HL-60/S4 treated with retinoic acid at 250 ng/mL for 4 days and 3 days (cell line): ENCODE measurements around the gene COL19A1.

Experiments used
- in situ Hi-C: fragments of 300-500 bp; cut with MboI; formaldehyde crosslinking; loops from 2 replicates; pipeline ENCODE4 v1.7.0; 2022; ENCODE audit warnings: low sequenced_read_pairs

The COL19A1 gene

DNA sequence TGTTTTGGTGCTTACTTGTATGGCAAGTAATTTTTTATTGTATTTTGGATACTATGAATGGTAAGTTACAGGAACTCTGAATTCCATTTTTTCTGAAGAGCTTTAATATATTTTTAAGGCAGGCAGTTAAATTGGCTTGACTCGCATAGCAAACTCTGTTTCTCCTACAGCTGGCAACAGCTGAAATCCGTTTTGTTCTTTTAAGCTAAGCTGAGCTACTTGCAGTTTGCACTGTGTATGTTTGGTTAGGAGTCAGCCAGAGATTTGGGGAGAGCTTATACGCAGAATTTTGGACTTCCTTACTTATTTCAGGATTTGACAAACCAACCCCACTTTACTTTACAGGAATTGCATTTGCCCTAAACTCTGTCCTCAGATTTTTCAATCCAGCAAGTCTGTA, 179.1 kb downstream of the COL19A1 start:
- in situ Hi-C loops: no loop called here

DNA sequence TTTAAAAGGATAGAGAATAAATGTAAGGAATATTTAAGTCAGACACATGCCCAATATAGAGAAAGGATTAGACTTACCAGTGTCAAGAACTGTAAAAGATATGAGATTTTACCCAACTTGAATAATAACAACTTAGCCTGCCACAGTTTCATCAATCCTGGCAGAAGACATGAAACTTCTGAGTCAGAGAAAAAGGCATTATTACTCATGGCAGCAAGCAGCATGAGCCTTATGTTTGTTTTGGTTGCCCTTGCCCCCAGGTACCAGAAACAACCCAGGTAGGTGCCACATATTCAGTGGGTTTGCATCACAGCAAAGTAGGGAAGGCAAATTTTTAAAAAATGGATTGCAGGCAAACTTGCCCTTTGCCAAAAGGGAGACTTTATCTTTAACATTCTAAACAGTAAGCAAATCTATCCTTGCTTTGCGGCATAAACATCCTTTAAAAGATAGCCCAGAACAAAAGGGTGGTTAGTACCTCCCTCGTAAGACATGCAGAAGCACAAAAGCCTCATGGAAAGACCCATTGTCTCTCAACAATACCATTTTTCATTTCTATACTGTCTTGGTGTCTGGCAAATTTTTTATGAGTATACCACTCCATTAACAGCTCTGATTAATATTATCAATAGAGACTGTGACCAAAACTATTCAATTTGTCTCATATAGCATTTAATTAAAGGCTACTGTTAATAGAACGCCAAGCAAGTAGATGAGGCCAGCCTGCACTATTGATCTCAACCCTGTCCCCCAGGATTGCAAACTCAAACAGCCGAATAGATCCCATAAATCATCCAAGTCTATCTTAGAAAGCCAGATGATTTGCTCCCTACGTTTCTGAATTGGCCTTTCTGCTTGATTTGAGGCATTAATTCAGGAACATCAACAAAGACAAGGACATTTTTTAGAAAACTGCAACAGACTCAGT, 185.1 kb downstream of the COL19A1 start:
- in situ Hi-C loops: no loop called here

DNA sequence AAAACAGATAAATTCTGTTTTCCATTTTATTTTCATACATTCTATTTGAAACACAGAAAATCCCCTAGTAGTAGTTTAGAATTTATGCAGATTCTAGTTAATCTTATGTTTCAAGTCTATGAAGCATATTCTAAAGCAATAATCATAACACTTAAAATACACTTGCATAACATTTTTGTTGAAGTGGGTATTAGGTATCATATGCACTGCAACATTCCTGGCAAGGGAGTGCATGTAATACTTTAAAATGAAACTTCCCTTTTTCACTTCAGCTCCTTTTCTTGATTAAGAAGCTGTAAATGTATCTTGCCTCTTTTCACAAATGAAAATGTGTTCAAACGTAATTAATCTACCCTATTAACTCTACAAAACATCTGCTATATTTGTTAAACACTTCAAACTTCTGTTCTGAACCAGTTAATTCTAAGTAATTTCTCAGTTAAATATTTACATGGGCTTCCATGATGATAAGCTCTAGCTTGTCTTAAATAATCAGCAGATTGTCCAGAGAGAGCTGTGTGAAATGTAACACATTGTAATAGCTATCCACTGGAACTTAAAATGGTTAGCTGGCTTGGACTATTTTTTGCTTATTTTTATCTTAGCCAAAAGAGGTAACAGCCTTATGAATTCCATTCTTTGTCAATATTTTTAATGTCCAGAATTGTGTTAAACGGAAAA, 192.8 kb downstream of the COL19A1 start:
- in situ Hi-C loops: no loop called here

DNA sequence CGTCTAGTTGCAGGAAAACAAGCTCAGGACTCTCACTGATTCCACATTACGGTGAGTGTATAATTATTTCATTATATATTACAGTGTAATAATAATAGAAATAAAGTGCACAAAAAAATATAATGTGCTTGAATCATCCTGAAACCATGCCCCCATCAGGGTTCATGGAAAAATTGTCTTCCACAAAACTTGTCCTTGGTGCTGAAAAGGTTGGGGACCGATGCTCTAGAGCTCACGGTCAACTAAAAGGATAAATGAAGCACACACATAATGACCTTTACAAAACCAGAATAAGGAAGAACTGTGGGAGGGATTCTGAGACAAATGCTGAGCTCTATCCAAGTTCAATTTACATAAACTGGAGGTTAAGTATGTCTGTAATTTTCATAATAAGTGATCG, 194.3 kb downstream of the COL19A1 start:
- in situ Hi-C loops: no loop called here

DNA sequence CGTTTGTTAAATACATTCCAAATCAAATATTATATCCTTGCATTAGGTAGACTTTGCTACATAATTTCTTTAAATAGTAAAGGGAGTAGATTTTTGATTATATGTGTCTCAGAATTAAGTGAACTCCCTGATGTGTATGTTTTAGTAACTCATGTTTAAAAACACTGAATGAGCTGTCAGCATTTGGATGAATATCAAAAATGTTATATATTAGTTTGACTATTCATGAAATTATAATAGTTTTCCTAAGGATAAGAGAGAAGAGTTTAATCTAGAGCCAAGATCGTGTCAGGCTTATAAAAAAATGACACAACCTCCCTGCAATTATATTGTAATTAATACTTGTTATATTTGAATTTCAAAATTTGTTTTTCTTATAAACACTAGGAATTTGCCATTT, 195.2 kb downstream of the COL19A1 start:
- in situ Hi-C loops: no loop called here

DNA sequence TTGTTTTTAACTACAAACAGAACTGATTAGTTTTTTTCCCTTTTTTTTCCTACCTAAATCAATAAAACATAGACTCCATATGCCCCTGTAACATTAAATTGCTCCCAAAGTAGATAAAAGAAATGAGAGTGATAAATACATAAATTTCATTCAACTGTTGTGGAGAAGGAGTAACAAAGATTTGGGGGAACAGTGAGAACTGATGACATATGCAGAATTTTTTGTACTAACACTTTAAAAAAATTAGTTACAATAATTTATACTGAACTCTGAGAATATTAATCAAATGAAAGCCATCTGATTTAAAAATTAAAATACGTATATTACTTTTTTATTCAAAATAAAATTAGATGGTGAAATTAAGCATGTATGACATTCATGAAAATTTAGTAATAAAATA, 195.7 kb downstream of the COL19A1 start:
- in situ Hi-C loops: no loop called here

DNA sequence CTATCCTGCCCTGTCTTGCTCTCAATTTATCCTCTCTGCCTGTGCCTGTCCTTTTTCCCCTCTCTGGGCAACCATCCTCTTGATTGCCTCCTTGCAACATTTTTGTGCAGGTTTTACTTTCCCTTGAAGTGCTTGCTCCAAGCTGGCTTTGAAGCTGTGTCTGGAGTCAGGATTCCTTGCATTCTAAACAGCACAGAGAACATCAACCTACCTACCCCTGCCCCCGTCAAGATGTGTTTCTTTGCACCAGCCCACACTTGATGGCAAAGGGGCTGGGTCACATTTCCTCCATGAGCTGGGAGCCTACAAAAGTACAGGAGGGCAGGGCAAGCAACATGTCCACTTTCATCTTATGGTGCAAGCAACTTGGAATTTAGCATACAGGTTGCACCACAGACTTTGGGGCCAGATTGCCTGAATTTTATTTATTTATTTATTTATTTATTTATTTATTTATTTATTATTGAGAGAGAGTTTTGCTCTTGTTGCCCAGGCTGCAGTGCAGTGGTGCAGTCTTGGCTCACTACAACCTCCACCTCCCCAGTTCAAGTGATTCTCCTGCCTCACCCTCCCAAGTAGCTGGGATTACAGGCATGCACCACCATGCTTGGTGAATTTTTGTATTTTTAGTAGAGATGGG, 206.3 kb downstream of the COL19A1 start:
- in situ Hi-C loops: no loop called here

DNA sequence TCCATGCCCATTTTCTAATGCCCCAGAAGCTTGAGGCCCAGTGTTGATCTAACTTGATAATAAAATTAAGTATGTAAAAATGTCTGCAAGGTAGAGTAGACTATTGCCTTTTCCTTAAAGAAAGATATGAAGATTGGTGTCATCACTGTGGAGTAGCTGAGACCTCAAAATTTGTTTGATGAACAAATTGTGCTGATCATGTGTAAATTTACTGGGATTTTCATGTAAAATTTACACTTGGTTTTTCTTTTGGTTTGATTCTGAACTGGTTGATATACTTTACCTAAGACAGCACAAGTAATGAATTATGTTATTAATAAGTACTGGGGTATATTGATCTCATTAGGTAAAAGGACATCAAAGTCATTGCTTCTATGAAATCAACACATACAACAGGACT, 207.3 kb downstream of the COL19A1 start:
- in situ Hi-C loops: no loop called here

- in situ Hi-C loops: no loop called here
Observed at GRCh38 chr6:70079241-70079640, 212.9 kb downstream of the COL19A1 start.

DNA sequence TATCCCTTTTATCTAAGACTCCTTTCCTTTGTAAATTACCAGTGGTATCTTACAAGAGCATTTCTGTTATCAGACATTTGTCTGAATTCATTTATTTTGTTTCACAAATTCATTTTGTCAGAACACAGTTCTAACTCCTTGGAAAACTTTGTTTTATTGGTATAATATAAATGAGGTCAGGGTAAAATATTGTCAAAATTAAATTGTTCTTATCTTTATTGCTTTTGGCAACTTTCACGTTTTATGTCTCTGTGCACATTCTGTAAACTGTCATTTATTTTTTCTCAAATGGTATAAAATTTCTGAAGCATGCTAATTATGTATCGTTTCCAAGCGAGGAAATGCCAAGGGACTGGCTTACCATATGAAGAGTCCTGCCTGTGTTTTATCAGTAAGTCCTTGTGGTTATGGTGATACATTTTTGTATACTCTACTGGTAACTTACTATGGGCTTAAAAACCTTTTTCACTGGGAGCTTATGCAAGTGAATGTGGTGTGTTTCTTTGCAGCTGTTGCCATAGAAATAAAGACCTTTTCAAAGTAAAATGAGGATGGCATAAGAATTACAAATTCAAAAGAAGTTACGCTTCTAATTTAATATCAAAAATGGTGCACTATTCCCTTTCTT, 214.2 kb downstream of the COL19A1 start:
- in situ Hi-C loops: no loop called here

DNA sequence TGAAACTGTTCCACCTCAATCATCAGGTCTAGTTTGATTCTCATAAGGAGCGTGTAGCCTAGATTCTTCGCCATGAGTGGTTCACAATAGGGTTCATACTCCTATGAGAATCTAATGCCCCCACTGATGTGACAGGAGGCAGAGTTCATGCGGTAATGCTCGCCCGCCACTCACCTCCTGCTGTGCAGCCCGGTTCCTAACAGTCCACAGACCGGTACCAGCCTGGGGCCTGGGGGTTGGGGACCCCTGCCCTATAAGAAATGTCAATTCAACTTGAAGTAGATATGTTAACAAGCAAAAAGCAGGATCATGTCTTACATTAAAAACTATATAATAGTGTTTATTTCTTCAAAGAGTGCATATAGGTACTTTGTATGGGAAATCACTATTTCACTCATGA, 216.5 kb downstream of the COL19A1 start:
- in situ Hi-C loops: no loop called here

- in situ Hi-C loops: no loop called here
Observed at GRCh38 chr6:70086806-70087205, 220.4 kb downstream of the COL19A1 start.

DNA sequence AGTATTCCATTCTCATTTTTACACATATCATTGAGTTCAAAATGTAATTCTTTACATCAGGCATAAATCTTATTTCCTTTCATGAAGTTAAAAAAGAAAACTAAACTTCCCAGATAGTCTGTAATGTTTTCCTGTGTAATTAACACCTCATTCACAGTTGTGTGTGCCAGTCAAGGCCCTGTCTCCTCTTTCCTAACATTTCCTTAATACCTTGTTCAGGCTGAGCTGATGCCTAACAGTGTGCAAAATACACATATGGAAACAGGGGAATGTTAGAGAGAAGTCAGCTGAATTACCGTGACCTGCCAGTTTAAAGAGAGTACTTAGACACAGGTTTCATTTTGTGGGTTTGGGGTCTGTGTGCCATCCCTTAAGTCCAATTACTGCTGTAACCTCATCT, 227.8 kb downstream of the COL19A1 start:
- in situ Hi-C loops: no loop called here

DNA sequence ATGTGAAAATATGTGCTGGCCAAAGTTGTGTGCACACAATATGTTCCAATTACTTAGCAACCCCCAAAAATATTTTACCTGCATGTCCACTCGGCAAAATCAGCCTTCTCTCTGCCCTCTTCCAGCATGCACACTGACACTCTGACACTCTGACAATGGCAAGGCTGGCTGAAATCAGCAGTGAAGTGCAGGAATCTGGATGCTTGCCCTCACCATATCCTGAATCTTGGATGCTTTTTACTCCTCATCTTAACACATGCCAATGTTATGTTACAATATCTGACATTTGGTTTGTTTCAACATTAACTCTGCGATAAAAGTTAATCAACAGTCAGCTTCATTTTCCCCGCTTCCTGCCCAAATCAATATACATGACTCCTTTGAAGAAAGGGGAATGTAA, 233.4 kb downstream of the COL19A1 start:
- in situ Hi-C loops: no loop called here

DNA sequence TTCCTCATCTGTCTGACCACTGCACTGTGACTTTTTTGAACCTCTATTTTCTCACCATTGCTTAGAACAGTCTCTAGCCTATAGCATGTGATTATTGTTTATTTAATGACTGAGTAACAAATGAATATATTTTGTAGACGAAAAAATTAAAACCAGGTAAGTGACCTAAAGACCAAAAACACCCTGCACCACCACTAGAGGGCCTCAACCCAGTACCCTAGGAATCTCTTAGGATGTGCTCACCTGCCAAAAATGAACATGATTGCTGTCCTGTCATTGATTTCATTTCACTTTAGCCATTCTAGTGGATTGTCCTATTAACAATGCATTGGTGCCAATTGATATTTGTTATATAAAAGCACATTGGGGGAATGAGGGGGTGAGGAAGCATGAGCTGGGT, 237.4 kb downstream of the COL19A1 start:
- in situ Hi-C loops: no loop called here

DNA sequence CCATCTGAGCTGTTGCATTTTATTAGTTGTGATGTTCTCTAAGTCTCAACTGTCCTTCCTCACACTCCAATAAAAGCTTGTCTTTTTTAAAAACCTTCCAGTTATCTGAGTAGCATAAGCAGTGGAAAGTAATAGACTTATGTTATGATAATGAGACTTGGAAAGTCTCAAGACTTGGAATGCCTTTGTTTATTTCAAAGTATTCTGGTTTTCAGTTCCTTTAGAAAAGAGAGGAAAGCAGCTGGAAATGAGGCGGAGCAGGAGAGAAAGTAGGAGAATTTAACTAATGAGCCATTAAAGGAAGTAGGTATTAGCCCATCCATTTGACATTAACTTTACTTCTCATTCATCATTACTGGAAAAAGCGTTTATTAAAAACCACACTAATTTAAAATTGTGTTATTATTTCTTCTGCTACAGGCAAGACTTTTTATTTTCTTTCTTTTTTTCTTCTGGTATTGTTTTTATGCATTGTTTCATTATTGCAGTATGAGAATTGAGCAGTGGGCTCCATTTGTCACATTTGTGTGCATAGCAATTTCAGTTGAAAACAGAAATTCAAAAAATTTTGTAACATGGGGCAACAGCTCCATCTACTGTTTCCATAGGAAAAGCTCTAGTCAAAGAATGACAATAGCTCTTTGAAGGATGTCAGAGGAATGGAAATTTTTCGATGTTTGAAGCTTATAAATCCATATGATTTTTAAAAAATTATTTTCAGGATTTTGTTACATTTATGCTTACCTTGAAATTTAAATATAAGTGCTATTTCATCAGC, 241.7 kb downstream of the COL19A1 start:
- in situ Hi-C loops: no loop called here

DNA sequence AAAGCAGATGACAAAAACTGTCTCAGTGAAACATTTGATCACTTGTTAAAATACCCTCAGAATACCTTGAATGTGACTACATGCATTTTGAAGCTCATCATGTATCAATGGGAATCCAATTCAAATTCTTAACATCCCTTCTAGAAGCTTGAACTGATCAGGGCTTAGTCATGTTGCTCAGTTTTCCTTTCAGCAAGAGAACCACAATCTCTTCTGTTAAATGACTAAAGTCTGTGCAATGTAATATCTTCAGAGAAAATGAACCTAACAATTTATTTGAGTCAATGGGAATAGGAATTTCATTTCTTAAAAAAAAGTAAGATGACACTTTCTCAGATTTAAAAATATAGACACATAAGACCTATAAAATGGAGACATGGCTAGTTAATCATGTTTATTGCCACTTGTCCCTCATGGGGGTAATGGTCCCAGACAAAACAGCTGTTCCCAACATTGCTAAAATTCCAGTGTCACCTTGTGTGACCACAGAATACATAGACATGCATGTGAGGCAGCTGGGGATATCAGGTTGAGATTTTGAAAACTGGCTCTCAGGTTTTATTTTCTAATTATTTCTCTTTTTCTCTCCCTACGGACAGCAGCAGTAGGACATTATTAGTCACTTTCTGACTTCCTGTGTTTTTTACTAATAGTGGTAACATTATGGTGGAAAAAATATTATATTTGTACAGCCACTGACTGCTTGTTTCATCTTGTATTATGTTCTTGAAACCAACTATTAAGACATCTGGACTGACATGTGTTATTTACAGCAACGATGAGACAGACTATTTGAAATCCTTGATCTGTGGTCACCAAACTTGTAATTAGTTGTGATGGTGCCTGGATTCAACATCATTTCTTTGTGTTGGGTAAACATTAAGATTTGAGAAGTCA, 244.0 kb downstream of the COL19A1 start:
- in situ Hi-C loops: no loop called here

- in situ Hi-C loops: no loop called here
Observed at GRCh38 chr6:70111737-70112136, 245.4 kb downstream of the COL19A1 start.

DNA sequence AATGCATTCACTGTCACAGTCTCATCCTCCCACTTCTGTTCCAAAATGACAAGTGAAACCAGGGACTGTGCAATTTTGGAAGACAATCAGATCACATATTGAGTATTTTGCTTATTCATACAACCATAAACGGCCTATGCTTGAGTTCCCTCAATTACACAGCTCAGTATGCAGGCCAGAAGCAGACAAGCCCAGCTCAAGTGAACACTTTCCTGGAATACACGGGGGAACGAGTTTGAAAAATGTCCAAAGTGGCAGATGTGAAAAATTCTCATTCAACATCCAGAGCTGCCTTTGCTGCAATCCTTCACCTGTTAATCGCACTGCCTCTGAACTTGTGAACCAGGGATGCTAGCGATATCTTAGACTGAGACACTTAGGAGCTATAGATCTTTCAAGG, 246.4 kb downstream of the COL19A1 start:
- in situ Hi-C loops: no loop called here

GRCh38 chr6:70113171-70113570, 246.8 kb downstream of the COL19A1 start:
- in situ Hi-C loops: no loop called here
